Erythroblast (primary cell): ENCODE measurements around the gene EPN2.
A peak's percentile ranks its signal among the peaks of the same experiment; 100 is the strongest.

ENCODE experiments used
- DNase-seq, 2 experiments: peaks; one replicate each; lab custom pipeline; 2025; lab: John Stamatoyannopoulos, UW
- GATA1 ChIP-seq: IDR thresholded peaks from 2 replicates; pipeline ENCODE4 v1.6.1; 2011; ENCODE audit warnings: low read depth, mild to moderate bottlenecking, control low read depth, low read length, moderate library complexity
- POLR2A ChIP-seq: IDR thresholded peaks from 2 replicates; pipeline ENCODE4 v1.6.1; 2011; ENCODE audit warnings: mild to moderate bottlenecking, low read length

Gene EPN2

DNA sequence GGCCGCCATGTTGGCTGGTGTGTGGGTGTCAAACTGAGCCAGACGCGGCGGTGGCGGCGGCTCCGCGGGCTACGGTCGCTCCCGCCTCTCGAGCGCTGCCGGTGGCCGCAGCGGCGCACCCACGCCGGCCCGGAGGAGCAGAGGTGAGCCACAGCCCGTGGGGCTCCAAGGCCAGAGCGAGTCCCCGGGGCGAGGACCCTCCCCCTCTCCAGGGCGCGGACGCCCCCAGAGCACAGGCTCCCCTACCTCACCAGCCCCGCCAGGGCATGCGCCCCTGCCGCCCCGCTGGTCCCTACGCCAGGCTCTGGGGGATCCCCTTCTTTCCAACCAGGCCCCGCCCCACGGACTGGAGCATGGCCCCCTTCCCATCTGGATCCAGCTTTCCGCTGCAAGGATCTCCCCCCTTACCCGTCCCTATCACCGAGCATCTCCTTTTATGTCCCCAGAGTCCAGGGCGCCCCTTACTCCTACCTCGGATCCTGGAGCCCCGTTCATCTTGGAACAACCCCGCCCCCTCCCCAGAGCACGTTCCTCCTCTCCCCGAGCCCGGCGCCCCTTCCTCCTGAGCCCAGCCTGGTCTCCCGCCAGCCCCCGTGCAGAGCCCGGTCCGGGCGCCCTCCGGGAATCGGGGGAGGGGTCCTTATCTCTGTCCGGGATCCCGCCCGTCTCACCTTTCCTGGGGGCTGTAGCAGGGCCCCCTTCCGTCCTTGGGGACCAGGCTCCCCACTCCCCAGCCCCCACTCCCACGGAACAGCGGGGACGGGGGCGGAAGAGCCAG, 412 bp downstream of the EPN2 start:
- peak; percentile 34 for TF ChIP-seq POLR2A
- no peak for TF ChIP-seq GATA1
- no peak for DNase-seq

GRCh38 chr17:19238167-19238505, 970 bp downstream of the EPN2 start:
- DNase-seq = peak in 1 of 2 experiments; percentile 38
- TF ChIP-seq GATA1 = no peak
- TF ChIP-seq POLR2A = no peak

DNA sequence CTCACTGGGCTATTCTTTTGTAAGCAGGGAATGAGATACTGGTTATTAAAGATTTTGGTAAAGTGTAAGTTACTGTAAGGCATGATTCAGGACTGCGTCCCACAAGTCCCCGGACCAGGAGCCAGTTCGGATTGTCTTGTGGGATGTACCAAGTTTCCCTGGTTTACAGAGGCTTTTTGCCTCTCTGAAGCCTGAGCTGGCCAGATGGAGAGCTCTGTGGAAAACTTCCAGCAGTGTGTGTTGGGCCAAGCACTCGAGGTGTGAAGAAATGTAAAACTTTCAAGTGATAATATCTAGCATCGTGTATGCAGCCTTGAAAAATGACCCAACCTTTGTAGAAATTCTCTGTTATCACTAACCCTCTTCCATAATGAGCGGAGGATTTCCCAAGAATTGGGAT, 2.4 kb downstream of the EPN2 start:
- no peak for DNase-seq
- no peak for TF ChIP-seq GATA1
- no peak for TF ChIP-seq POLR2A

- no peak for DNase-seq
- TF ChIP-seq GATA1 = no peak
- no peak for TF ChIP-seq POLR2A
Measured at GRCh38 chr17:19242323-19242722, 5.2 kb downstream of the EPN2 start.

GRCh38 chr17:19242926-19243325, 5.8 kb downstream of the EPN2 start:
- no peak for TF ChIP-seq POLR2A
- no peak for TF ChIP-seq GATA1

DNA sequence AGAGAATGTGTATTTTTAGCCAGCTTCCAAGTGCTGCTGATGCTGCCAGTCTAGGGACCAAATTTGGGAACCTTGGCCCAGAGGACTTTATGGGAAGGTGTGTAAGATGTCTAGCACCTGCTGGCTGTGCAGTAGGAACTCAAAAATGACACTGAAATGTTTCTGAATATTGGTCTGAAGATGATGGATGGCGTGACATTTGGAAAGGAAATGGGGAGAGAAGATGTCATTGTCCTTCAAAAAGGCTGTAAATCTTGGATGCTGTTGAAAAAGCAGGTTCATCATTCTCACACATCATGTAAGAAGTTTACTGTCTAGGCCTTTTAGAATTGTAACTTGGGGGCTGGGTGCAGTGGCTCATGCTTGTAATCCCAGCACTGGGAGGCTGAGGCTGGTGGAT, 6.7 kb downstream of the EPN2 start:
- DNase-seq = no peak
- TF ChIP-seq GATA1 = no peak
- TF ChIP-seq POLR2A = no peak

More at GRCh38 chr17:19242926-19243325, 5.8 kb downstream of the EPN2 start:
- no peak for DNase-seq

GRCh38 chr17:19244357-19244756, 7.2 kb downstream of the EPN2 start:
- no peak for DNase-seq
- TF ChIP-seq POLR2A (no peak), GATA1 (no peak)

- TF ChIP-seq GATA1 (no peak), POLR2A (no peak)
Measured at GRCh38 chr17:19244781-19245180, 7.6 kb downstream of the EPN2 start.

DNA sequence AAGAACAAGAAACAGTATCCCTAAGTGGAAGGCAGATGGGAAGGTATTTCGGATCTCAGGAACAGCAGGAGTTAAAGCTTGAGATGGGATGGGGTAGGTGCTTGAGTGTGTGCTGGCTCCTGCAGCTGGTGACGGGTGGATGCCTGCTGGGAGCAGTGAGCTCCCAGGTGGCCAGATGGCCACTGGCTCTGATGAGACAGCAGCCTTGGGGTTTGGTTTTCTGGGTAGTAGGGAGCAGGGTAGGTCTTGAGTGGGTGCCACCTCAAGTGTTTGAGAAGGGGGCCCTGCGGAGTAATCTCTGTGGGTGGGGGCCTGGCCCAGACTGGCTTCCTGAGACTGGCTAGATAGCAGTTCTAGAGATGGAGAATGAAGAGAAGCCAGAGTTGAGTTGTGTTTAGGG, 10.3 kb downstream of the EPN2 start:
- peak; percentile 40 to 60 for DNase-seq
- TF ChIP-seq POLR2A (no peak), GATA1 (no peak)

More at GRCh38 chr17:19244781-19245180, 7.6 kb downstream of the EPN2 start:
- DNase-seq = no peak

DNA sequence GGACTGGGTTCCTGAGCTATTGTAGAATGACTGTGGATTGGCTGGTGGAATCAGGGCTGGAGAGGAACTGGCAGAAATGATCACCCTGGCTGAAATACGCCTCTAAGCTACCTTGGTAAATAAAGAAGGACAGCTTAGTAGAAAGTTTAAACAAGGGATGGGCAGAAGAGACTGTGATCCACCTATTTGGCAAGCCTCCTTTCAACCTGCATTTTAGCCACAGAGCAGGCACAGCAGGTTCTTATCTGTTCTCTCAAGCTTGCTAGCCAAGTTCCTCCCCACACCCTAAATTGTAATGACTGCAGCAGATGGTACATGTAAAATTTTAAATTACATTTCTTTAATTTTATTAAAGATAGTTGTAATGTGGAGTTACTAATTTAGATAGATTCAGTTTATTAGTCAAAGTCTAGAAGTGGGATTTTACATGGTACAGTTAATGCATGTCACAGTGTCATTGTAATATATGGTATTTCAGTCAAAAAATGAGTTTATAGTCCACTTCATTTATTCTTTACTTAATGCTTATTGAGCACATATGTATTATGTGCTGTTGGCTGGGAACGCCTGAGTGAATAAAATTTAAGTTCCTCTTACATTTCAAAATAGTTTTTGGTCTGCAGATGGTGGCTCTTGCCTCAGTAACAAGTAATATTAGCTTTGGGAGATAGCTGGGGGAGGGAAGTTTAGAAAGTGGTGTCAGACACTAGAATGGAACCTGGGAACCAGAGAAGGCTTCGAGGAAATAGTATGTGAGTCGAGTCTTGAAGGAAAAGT, 11.2 kb downstream of the EPN2 start:
- no peak for TF ChIP-seq POLR2A
- peak; percentile 30 for TF ChIP-seq GATA1
- peak; percentile 85 to 91 for DNase-seq

GRCh38 chr17:19248928-19249574, 11.9 kb downstream of the EPN2 start:
- no peak for TF ChIP-seq POLR2A
- TF ChIP-seq GATA1 = no peak

DNA sequence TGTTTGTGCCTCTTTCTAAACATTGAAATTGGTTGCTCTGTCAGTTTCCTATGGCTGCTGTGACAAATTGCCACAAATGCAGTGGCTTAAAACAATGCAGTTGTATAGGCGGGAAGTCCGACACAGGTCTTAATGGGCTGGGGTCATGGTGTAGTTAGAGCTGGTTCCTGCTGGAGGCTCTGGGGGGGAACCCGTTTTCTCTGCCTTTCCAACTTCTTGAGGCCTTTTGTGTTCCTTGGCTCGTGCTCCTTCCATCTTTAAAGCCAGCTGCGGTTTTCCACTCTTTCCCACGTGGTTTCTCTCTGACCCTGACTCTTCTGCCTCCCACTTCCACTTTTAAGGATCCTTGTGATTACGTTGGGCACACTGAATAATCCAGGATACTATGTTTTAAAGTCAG, 12.5 kb downstream of the EPN2 start:
- no peak for DNase-seq
- TF ChIP-seq GATA1 (no peak), POLR2A (no peak)

More at GRCh38 chr17:19248928-19249574, 11.9 kb downstream of the EPN2 start:
- DNase-seq = peak; percentile 42 to 51

GRCh38 chr17:19250421-19251173, 13.4 kb downstream of the EPN2 start:
- no peak for DNase-seq
- TF ChIP-seq GATA1 (no peak), POLR2A (no peak)
